K562 (cell line): ENCODE measurements around the gene LUZP1. TPM values are rescaled to one million over a fixed set of nuclear protein-coding genes. Genes with fewer than 3 reads are reported as not detected.

Experiments used
- ATF7 ChIP-seq: fragments of 450-650 bp; IDR thresholded peaks from 2 replicates; pipeline ENCODE4 v1.7.1; 2014; ENCODE audit warnings: mild to moderate bottlenecking, moderate library complexity
- CBX3 ChIP-seq, 2 experiments: IDR thresholded peaks; 1 replicate in 1 of 2; 2 replicates in 1 of 2; pipeline ENCODE4 v1.6.1; 2012; ENCODE audit warnings: inconsistent platforms in 2 of 2, low read length in 2 of 2, borderline replicate concordance in 1 of 2, control low read depth in 1 of 2
- HOXB6 ChIP-seq: fragments of 250-450 bp; sonication (Bioruptor Pico); IDR thresholded peaks from 2 replicates; pipeline ENCODE4 v1.5.1; 2022; ENCODE audit warnings: mild to moderate bottlenecking, borderline replicate concordance
- MYNN ChIP-seq, 2 experiments: sonication (generic); formaldehyde crosslinking in 1 of 2; IDR thresholded peaks; 2 replicates each; pipeline versions ENCODE4 v1.5.0 to v1.6.1; 2016 to 2020; ENCODE audit warnings: antibody characterized with exemption in 1 of 2, missing genetic modification reagents in 1 of 2
- NELFE ChIP-seq: IDR thresholded peaks from 2 replicates; pipeline ENCODE4 v1.6.1; 2011; ENCODE audit warnings: mild to moderate bottlenecking; ENCODE audit not compliant: insufficient read depth, insufficient read length
- NFIC ChIP-seq: fragments of 450-650 bp; IDR thresholded peaks from 2 replicates; pipeline ENCODE4 v1.6.1; 2017; ENCODE audit warnings: mild to moderate bottlenecking, inconsistent platforms
- TFE3 ChIP-seq: fragments of 450-650 bp; formaldehyde crosslinking; IDR thresholded peaks from 2 replicates; pipeline ENCODE4 v1.4.0; 2020; ENCODE audit warnings: mild to moderate bottlenecking, mixed read lengths
- ZBTB33 ChIP-seq: sonication (generic); formaldehyde crosslinking; IDR thresholded peaks from 2 replicates; pipeline ENCODE4 v1.8.1; 2023; ENCODE audit warnings: mild to moderate bottlenecking, missing genetic modification reagents
- ZNF121 ChIP-seq: sonication (generic); formaldehyde crosslinking; conservative IDR thresholded peaks from 2 replicates; pipeline ENCODE4 v1.8.0; 2022; ENCODE audit warnings: missing genetic modification reagents
- ZNF57 ChIP-seq: fragments of 450-650 bp; formaldehyde crosslinking; IDR thresholded peaks from 2 replicates; pipeline ENCODE4 v1.4.0; 2020; ENCODE audit warnings: mild to moderate bottlenecking, moderate library complexity
- polyA plus RNA-seq, 8 experiments: library from polyadenylated mRNA; depleted of rRNA in 4 of 8; stranded (reverse) in 5 of 8; unstranded in 3 of 8; fragments of >200 nt; fragmentation: Nextera tagmentation in 2 of 8; fragmentation: Illumina TruSeq in 1 of 8; extraction: Ambion mirVana in 2 of 8; extraction: Trizol in 1 of 8; gene quantifications; 2 replicates each; pipeline versions ENCODE4 v1.2.1 to v1.2.3, GENCODE V29; 2011 to 2014; ENCODE audit warnings: inconsistent platforms in 1 of 8, missing spikeins in 1 of 8
- total RNA-seq, 7 experiments: library from RNA; depleted of rRNA in 6 of 7; stranded (reverse); fragments of >200 nt in 6 of 7; fragmentation: Illumina TruSeq in 2 of 7; extraction: Trizol in 2 of 7; gene quantifications; 2 replicates each; pipeline versions ENCODE4 v1.2.1 to v1.2.3, GENCODE V29; 2011 to 2021; ENCODE audit warnings: low replicate concordance in 1 of 7
- TF ChIP-seq, protein P1 (sequence below): fragments of 450-650 bp; IDR thresholded peaks from 2 replicates; pipeline ENCODE4 v1.6.1; 2018; ENCODE audit warnings: mild to moderate bottlenecking, low read depth; ENCODE audit not compliant: partially characterized antibody

Gene LUZP1
- total and polyA plus RNA-seq, 9 of the 15 experiments (the other 6 are each of a cell fraction or from before 2014, with no cell fraction given) = 6.5 to 19.1 (median 12.4) TPM

- TF ChIP-seq TFE3 (no peak), ATF7 (0 out of 2 replicates have a peak, but pooled peaks have one; percentile 19), ZNF57 (CRISPR knock-in tag) (no peak), HOXB6 (no peak), ZNF121 (CRISPR knock-in tag) (no peak), MYNN (IDR thresholded peaks at IDR 0.05) (no peak), MYNN (CRISPR knock-in tag; IDR thresholded peaks at IDR 0.05) (no peak), NFIC (0 out of 2 replicates have a peak, but pooled peaks have one; percentile 8), CBX3 (IDR thresholded peaks at IDR 0.05; ENCODE audit: borderline replicate concordance in 1 of 2, low read length in 2 of 2) (no peak), ZBTB33 (CRISPR knock-in tag) (no peak), NELFE (no peak)
- TF ChIP-seq, protein P1, sequence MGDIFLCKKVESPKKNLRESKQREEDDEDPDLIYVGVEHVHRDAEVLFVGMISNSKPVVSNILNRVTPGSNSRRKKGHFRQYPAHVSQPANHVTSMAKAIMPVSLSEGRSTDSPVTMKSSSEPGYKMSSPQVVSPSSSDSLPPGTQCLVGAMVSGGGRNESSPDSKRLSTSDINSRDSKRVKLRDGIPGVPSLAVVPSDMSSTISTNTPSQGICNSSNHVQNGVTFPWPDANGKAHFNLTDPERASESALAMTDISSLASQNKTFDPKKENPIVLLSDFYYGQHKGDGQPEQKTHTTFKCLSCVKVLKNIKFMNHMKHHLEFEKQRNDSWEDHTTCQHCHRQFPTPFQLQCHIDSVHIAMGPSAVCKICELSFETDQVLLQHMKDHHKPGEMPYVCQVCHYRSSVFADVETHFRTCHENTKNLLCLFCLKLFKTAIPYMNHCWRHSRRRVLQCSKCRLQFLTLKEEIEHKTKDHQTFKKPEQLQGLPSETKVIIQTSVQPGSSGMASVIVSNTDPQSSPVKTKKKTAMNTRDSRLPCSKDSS = no peak
- TF ChIP-seq, all 486 proteins: peak for 21
Measured at GRCh38 chr1:23216771-23217420, 48.2 kb upstream of the LUZP1 start (continued).
